Memory B cell (primary cell): Measurements from ENCODE around the gene BACE2.

Experiments
- ATAC-seq: fragments of 150-1000 bp; cut with Tn5 transposase; 2 replicates; pipeline ENCODE4 v1.10.0; 2021; ENCODE audit warnings: low read depth, mild to moderate bottlenecking, moderate library complexity
- DNase-seq, 2 donors: peaks; one replicate each; pipeline ENCODE4 v3.0.0; 2022; ENCODE audit warnings: low spot score in 2 of 2
- H3K27ac Mint-ChIP-seq: one replicate; pipeline ENCODE4 v1.8.0; 2022; ENCODE audit warnings: mild to moderate bottlenecking, moderate library complexity, mixed read lengths
- H3K27me3 Mint-ChIP-seq: one replicate; pipeline ENCODE4 v1.8.0; 2022; ENCODE audit warnings: mixed read lengths
- H3K36me3 Mint-ChIP-seq: one replicate; pipeline ENCODE4 v1.8.0; 2022; ENCODE audit warnings: mild to moderate bottlenecking, mixed read lengths
- H3K4me1 Mint-ChIP-seq: one replicate; pipeline ENCODE4 v1.8.0; 2022; ENCODE audit warnings: mixed read lengths
- H3K4me3 Mint-ChIP-seq: one replicate; pipeline ENCODE4 v1.8.0; 2022; ENCODE audit warnings: mild to moderate bottlenecking, moderate library complexity, mixed read lengths
- H3K9me3 Mint-ChIP-seq: one replicate; pipeline ENCODE4 v1.8.0; 2022; ENCODE audit warnings: mixed read lengths

Gene BACE2

GRCh38 chr21:41139951-41140350, 28.0 kb upstream of the BACE2 start:
- Mint-ChIP-seq H3K4me1 (no peaks in the 10 kb centered on the region), H3K9me3 (no peaks in the 10 kb centered on the region), H3K27me3 (peaks cover 21% of the 10 kb centered on the region), H3K27ac (no peak overlapping the region), H3K4me3 (no peak overlapping the region), H3K36me3 (no peaks in the 10 kb centered on the region)
- ATAC-seq (no peak), DNase-seq (no peak)

- Mint-ChIP-seq H3K27ac (no peak overlapping the region), H3K27me3 (peaks cover 15% of the 10 kb centered on the region), H3K9me3 (no peaks in the 10 kb centered on the region), H3K36me3 (no peaks in the 10 kb centered on the region), H3K4me1 (no peaks in the 10 kb centered on the region), H3K4me3 (no peak overlapping the region)
- no peak for ATAC-seq
- DNase-seq, result no peak
Measured at GRCh38 chr21:41141031-41141457, 26.9 kb upstream of the BACE2 start.

GRCh38 chr21:41142051-41142795, 25.7 kb upstream of the BACE2 start:
- H3K36me3 Mint-ChIP-seq, result no peaks in the 10 kb centered on the region
- peaks cover 14% of the 10 kb centered on the region for H3K27me3 Mint-ChIP-seq
- DNase-seq (no peak), ATAC-seq (no peak)
- H3K4me3 Mint-ChIP-seq, result no peak overlapping the region
- no peaks in the 10 kb centered on the region for H3K4me1 Mint-ChIP-seq
- no peak overlapping the region for H3K27ac Mint-ChIP-seq
- no peaks in the 10 kb centered on the region for H3K9me3 Mint-ChIP-seq

DNA sequence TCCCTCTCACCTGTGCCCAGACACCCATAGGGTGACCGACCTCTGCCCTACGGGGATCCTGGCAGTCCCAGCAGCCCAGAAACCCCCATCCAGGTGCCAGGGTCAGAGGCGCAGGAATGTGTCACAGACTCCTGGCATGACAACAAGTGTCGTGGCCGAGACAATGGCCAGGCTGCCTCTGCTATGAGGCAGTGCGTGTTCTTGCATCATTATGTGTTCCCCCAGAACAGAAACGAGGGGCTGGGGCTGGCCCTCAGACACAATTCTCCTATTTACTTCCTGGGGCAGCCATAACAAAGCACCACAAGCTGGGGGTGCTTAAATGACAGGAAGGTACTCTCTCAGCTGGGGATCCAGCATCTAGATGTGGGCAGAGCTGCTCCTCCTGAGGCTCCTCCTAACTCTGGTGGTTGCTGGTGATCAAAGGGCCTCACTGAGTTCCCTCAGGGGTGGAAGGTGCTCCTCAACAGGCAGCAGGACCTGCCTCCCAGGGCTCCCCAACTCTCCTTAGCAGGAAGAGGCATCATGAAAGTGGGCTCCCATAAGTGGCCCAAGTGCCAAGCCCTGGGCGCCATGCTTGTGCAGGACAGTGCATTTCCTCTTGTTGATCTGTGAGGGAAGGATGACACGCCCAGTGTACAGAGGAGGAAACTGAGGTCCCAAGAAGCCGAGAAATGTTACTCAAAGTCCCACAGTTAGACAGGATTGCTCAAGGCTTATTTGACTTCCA, 24.2 kb upstream of the BACE2 start:
- H3K27ac Mint-ChIP-seq, result no peak overlapping the region
- H3K27me3 Mint-ChIP-seq, result peaks cover 9% of the 10 kb centered on the region
- H3K4me1 Mint-ChIP-seq, result peaks cover 2% of the 10 kb centered on the region
- ATAC-seq (no peak), DNase-seq (no peak)
- H3K36me3 Mint-ChIP-seq, result no peaks in the 10 kb centered on the region
- no peak overlapping the region for H3K4me3 Mint-ChIP-seq
- no peaks in the 10 kb centered on the region for H3K9me3 Mint-ChIP-seq

- Mint-ChIP-seq H3K9me3 (peaks cover 2% of the 10 kb centered on the region), H3K36me3 (no peaks in the 10 kb centered on the region), H3K4me3 (no peak overlapping the region), H3K4me1 (peaks cover 5% of the 10 kb centered on the region), H3K27me3 (peaks cover 4% of the 10 kb centered on the region), H3K27ac (no peak overlapping the region)
- DNase-seq (no peak), ATAC-seq (no peak)
Measured at GRCh38 chr21:41147096-41147978, 20.6 kb upstream of the BACE2 start.

GRCh38 chr21:41147979-41148355, 20.0 kb upstream of the BACE2 start:
- Mint-ChIP-seq H3K9me3 (peaks cover 2% of the 10 kb centered on the region), H3K27me3 (peaks cover 4% of the 10 kb centered on the region), H3K27ac (no peak overlapping the region), H3K36me3 (no peaks in the 10 kb centered on the region), H3K4me1 (peaks cover 5% of the 10 kb centered on the region), H3K4me3 (no peak overlapping the region)
- DNase-seq (no peak), ATAC-seq (no peak)

- DNase-seq (no peak), ATAC-seq (peak; percentile 86)
- Mint-ChIP-seq H3K36me3 (peaks cover 3% of the 10 kb centered on the region), H3K27me3 (peaks cover 9% of the 10 kb centered on the region), H3K4me3 (peak overlapping the region; percentile 10), H3K9me3 (peaks cover 8% of the 10 kb centered on the region), H3K4me1 (peaks cover 7% of the 10 kb centered on the region), H3K27ac (no peak overlapping the region)
Measured at GRCh38 chr21:41148798-41149197, 19.2 kb upstream of the BACE2 start.

- Mint-ChIP-seq H3K27me3 (peaks cover 11% of the 10 kb centered on the region), H3K4me3 (no peak overlapping the region), H3K27ac (no peak overlapping the region), H3K4me1 (peaks cover 7% of the 10 kb centered on the region), H3K36me3 (peaks cover 5% of the 10 kb centered on the region), H3K9me3 (peaks cover 10% of the 10 kb centered on the region)
- ATAC-seq (peak; percentile 4), DNase-seq (no peak)
Measured at GRCh38 chr21:41149199-41149598, 18.8 kb upstream of the BACE2 start.

DNA sequence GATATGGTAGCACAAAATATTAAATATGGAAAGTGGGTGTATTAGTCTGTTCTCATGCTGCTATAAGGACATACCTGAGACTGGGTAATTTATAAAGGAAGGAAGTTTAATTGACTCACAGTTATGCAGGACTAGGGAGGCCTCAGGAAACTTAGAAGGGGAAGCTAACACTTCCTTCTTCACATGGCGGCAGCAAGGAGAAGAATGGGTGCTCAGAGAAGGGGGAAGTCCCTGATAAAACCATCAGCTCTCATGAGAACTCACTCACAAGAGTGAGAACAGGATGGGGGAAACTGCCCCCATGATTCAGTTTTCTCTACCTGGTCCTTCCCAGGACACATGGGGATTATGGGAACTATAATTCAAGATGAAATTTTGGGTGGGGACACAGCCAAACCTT, 15.8 kb upstream of the BACE2 start:
- Mint-ChIP-seq H3K27ac (no peak overlapping the region), H3K4me1 (peaks cover 7% of the 10 kb centered on the region)
- peak; percentile 71 for ATAC-seq

GRCh38 chr21:41153443-41153842, 14.5 kb upstream of the BACE2 start:
- Mint-ChIP-seq H3K4me3 (no peak overlapping the region), H3K36me3 (peaks cover 8% of the 10 kb centered on the region), H3K4me1 (peaks cover 7% of the 10 kb centered on the region), H3K27me3 (peaks cover 13% of the 10 kb centered on the region), H3K27ac (no peak overlapping the region), H3K9me3 (peaks cover 13% of the 10 kb centered on the region)
- ATAC-seq (no peak), DNase-seq (no peak)

More for the DNA sequence above, 15.8 kb upstream of the BACE2 start:
- DNase-seq, result no peak
- Mint-ChIP-seq H3K9me3 (peaks cover 12% of the 10 kb centered on the region), H3K36me3 (peaks cover 8% of the 10 kb centered on the region), H3K27me3 (peaks cover 13% of the 10 kb centered on the region), H3K4me3 (no peak overlapping the region)

DNA sequence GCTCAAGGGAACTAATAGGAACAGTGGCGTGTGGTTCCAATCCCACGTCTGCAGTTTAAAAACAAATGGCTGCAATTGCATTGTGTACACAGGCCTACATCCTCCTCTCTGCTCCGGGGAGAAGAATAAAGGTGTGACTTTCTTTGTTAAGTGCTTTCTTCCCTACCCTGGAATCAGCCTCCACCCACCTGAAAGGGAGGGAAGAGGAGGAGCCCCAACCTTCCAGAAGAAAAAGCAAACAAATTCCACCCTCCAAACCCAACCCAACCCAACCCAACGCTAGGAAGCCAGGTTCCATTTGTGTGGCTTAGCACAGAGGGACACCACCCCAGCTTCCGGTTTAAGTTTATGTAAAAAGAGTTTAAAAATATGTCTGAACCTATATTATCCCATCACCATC, 11.8 kb upstream of the BACE2 start:
- peaks cover 16% of the 10 kb centered on the region for H3K9me3 Mint-ChIP-seq
- DNase-seq (no peak), ATAC-seq (no peak)
- H3K36me3 Mint-ChIP-seq, result peaks cover 10% of the 10 kb centered on the region
- H3K4me1 Mint-ChIP-seq, result peaks cover 2% of the 10 kb centered on the region
- no peak overlapping the region for H3K27ac Mint-ChIP-seq
- H3K4me3 Mint-ChIP-seq, result no peak overlapping the region
- H3K27me3 Mint-ChIP-seq, result peaks cover 15% of the 10 kb centered on the region

DNA sequence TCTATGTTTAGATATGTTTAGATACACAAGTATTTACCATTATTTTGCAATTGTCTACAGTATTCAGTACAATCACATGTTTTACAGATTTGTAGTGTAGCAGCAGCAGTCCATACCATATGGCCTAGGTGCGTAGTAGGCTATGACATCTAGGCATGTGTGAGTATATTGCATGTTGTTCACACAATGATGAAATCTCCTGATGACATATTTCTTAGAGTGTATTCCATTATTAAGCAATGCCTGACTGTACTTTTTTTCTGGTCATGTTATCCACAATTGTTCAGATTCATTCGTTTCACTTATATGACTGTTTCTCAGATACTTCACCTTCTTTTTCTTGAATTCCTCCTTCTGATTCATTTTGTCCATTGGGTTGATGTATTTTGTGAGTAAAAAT, 9.9 kb upstream of the BACE2 start:
- ATAC-seq (no peak), DNase-seq (no peak)
- Mint-ChIP-seq H3K27me3 (peaks cover 15% of the 10 kb centered on the region), H3K4me1 (peaks cover 2% of the 10 kb centered on the region), H3K36me3 (peaks cover 10% of the 10 kb centered on the region), H3K9me3 (peaks cover 14% of the 10 kb centered on the region), H3K27ac (no peak overlapping the region), H3K4me3 (no peak overlapping the region)

GRCh38 chr21:41160036-41160435, 7.9 kb upstream of the BACE2 start:
- no peaks in the 10 kb centered on the region for H3K4me1 Mint-ChIP-seq
- peaks cover 3% of the 10 kb centered on the region for H3K36me3 Mint-ChIP-seq

DNA sequence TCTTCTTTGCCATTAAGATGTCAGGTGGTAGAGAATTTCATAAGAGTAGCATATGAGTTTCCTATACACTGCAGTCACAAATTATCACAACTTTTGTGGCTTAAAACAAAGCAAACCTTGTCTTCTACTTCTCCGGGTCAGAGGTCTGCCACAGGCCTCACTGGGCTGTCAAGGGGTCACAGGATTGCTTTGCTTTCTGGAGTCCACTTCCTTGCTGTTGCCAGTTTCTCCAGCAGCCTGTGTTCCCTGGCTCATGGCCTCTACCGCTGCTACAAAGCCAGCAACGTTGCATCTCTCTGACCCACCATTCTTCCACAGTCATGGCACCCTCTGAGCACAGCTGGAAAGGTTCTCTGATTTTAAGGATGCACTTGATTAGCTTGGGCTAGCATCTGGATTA, 6.5 kb upstream of the BACE2 start:
- ATAC-seq (no peak), DNase-seq (no peak)
- Mint-ChIP-seq H3K9me3 (peaks cover 4% of the 10 kb centered on the region), H3K4me1 (no peaks in the 10 kb centered on the region), H3K27me3 (peaks cover 3% of the 10 kb centered on the region), H3K4me3 (no peak overlapping the region), H3K27ac (no peak overlapping the region), H3K36me3 (peaks cover 3% of the 10 kb centered on the region)

More at GRCh38 chr21:41160036-41160435, 7.9 kb upstream of the BACE2 start:
- H3K9me3 Mint-ChIP-seq, result peaks cover 4% of the 10 kb centered on the region
- no peak for DNase-seq
- ATAC-seq, result no peak
- H3K27ac Mint-ChIP-seq, result no peak overlapping the region
- no peak overlapping the region for H3K4me3 Mint-ChIP-seq
- H3K27me3 Mint-ChIP-seq, result peaks cover 3% of the 10 kb centered on the region
